MV-4-11 (cell line): Measurements from ENCODE around the gene GPR25.
A peak's percentile ranks its signal among the peaks of the same experiment; 100 is the strongest.

Source experiments
- DNase-seq: peaks from one replicate; lab custom pipeline; 2025; lab: John Stamatoyannopoulos, UW

Gene GPR25

DNA sequence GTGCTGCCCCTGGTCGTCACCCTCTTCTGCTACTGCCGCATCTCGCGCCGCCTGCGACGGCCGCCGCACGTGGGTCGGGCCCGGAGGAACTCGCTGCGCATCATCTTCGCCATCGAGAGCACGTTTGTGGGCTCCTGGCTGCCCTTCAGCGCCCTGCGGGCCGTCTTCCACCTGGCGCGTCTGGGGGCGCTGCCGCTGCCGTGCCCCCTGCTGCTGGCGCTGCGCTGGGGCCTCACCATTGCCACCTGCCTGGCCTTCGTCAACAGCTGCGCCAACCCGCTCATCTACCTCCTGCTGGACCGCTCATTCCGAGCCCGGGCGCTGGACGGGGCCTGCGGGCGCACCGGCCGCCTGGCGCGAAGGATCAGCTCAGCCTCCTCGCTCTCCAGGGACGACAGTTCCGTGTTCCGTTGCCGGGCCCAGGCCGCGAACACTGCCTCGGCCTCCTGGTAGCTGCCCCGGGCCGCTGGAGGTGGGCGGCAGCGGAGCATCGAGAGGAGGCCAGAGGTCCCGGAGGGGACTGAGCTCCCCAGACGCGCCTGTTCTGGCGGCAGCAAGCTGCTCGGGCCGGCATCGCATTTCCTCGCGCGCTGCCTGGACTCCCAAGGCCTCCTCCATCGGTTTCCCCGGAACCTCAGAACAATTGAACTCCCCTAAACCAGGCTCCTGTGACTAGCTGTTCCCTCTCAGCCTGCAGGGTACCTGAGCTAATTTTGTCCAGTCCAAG is 1.1 kb downstream of the GPR25 start:
- DNase-seq: no peak

DNA sequence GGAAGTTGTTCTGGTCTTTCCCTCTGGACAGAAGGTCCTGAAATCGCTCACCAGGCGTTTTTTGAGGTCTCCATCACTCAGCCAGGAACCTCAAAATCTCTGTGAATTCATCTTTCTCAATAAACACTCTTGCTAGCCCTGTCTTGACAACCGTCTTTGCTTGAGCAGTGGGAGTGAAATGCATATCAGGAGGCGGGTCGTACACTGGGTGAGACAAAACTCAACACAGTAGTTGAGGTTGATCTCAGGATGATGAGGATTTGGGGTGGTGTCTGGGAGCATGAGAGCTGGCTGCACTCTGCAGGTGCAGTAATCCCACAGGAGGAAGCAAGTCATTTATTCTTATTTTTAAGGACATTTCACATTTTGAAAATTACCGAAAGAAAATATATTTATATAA is 1.9 kb downstream of the GPR25 start:
- no peak for DNase-seq

DNA sequence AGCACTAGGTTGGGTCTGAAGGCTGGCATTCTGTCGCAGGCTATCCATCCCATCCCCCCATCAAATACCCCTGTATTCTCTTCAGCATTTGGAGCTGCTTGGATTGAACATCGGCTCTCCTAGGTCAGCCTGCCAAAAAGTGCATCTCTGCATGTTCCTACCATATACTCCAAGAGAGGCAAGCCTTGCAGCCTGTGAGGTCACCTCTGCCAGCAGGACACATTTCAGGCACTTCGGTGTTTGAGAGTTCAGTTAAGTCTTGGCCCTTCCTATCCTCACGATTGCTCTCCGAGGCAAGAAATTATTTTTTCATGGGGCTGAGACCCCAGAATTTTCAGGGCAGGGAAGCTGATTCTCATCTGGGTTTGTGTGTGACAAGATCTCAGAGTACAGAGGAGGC is 2.6 kb downstream of the GPR25 start:
- no peak for DNase-seq

- DNase-seq: no peak
Observed at GRCh38 chr1:200877010-200877409, 4.2 kb downstream of the GPR25 start.

GRCh38 chr1:200877839-200878551 is 5.2 kb downstream of the GPR25 start:
- no peak for DNase-seq

GRCh38 chr1:200880212-200880611 is 7.4 kb downstream of the GPR25 start:
- DNase-seq: peak; percentile 45

- DNase-seq: no peak
Observed at GRCh38 chr1:200883118-200883517, 10.3 kb downstream of the GPR25 start.

DNA sequence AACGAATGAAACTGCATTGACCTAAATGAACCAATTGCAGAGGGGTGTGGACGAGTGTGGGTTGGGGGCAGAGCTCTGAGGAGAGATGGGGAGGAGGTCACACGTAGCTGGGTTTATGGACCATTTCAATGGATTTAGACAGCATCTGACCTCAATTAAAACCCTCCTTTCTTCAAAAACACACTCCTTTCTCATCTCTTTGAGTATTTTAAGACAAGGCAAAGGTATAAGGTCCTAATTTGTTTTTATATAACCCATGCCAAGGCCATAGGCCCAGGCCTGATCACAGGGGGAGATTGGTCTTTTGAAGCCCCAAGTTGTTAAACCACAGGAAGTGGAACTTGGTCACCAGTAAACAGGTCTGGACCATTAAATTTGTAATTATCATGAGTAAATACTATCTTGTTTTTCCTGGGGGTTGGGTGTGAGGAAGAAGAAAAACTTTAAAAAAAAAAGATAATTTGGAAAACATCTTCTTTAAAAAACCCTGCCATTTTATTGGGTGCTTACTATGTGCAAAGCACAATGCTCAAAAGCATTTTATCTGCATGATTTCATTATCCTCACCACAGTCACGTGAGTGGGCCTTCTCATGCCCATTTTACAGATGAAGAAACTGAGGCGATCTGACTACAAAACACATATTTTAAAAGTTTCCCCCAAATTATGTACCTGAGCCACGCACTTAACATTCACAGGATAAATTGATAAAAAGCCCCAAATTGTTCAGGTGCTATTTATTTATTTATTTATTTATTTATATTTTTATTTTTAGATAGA is 13.0 kb downstream of the GPR25 start:
- no peak for DNase-seq

GRCh38 chr1:200886594-200886993 is 13.8 kb downstream of the GPR25 start:
- no peak for DNase-seq

DNA sequence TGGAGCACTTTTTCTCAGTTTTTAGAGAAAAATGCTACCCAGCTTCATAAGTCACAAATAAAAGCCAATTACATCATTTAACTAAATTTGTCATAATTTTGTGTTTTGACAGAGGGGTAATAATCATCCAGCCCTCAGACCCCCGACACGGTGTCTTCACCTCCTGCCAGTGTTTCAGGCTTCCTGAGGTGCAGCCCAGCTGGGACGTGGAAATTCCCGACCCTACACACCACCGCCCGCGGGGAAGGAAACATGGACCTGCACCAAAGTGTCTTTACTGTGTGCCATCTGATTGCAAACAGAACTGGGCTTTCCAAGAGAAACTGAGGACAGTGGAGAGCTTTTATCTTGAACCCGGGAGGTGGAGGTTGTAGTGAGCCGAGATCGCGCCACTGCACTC is 14.3 kb downstream of the GPR25 start:
- no peak for DNase-seq

- no peak for DNase-seq
Observed at GRCh38 chr1:200887772-200888348, 15.1 kb downstream of the GPR25 start.

DNA sequence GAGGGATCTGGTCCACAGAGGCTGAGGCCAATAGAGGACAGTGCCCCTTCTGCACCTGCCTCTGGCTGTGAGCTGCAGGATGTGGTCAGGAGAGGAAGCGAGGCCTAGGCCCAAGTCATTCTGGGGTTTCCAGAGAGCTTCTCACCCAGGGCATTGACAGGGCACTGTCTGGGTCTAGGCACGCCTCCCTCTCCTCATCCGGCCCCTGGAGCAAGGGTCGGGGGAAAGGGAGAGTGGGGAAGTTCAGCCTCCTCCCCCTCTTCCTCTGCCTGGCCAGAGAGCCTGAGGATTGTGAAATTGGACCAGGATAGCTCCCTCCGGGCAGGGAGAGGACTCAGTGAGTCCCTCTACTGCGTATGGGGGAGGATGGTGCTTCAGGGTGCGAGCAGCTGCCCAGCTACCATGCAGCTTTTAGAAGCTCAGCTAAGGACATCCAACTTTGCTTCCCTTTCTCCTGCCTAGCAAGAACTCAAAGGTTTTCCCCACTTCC is 15.6 kb downstream of the GPR25 start:
- DNase-seq: peak; percentile 98

DNA sequence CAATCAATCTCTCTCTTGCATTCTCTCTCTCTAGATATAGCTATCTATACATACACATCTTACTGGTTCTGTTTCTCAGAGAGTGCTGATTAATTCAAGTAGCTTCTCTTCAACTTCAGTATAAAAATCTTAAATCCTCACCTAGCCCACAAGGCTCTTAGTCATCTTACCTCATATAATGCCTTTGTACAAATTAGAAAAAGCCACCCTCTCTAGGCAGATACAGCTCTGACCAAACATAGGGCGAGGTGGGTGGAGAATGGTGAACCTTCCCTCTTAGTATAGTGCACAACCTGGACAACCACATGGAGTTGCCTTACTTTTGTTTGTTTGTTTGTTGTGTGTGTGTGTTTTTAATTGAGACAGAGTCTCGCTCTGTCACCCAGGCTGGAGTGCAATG is 16.8 kb downstream of the GPR25 start:
- peak; percentile 38 for DNase-seq

- DNase-seq: no peak
Observed at GRCh38 chr1:200890027-200890426, 17.2 kb downstream of the GPR25 start.

DNA sequence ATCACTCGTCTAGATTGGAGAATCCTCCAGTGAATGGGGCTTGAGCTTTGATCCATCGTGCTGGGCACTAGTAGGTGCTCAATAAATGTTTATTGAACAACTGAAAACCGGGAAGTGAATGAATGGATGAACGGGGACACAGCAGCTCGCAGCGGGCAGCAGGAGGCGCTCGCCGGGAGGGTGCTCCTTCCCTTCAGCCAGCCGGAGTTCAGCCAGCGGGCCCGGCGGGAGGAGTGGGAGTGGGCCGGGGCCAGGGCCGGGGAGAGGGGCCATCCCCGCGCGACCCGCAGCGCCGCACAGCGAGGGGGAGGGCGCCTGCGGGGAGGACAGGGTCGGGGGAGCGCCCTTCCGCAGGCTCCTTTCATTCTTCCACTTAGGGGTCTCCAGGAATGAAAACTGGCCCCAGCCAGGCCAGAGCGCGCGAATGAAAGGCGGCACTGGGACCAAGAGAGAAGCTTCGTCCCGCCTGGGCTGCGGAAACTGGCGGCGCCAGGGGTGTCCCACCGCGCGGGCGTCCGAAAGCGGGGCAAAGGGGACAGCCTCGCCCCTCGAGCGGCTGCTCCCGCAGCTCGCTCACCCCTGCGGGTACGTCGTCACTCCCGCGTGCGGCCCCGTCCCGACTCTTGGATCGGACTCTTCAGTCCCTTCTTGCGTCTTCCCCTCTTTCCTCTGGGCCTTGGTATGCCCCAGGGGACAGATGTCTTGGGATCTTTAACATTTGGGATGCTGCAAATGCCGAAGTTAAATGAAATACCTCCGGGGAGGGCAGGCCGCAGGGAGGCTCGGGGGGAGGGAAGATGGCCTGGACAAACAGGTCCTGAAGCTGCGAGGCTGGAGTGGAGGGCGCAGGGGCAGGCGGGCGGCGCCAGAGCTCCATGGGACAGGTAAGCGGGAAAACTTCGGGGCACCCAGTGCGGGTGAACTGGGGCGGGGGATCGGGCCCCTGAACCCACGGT is 18.3 kb downstream of the GPR25 start:
- DNase-seq: peak; percentile 59

DNA sequence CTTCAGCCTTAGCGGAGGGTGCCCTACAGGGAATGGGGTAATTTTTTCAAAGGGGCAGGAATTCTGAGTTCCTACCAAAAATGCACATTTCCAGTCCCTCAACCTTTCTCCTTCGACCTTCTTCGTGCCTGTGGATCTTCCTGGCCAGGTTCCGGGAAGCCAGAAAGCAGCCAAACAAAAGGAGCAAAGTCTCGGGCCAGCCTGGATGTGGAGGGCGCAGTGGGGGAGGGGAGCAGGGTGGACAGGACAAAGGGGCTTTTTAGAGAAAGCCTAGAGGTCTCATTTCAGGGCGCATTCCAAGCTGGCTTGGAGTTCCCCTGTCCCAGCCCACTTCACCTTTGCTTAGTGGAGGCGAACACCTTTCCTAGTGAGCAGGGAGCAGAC is 19.0 kb downstream of the GPR25 start:
- no peak for DNase-seq

- no peak for DNase-seq
Observed at GRCh38 chr1:200892546-200892945, 19.8 kb downstream of the GPR25 start.

DNA sequence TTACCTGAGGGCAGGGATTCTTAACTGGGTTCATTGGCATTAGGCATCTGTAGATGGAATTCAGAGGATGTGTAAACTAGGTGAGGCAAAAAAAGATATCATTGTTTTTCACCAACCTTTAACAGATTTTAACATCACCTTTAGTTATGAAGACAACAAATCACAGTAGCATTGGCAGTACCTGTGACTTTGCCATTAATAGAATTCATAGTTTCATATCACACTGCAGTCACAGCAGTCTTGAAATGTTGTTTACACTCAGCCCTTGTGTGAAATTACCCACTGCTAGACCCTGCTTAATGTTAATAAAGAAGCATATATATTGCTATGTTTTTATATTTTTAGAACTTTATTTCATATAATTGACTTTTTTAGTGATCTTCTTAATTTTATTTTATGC is 20.2 kb downstream of the GPR25 start:
- DNase-seq: no peak

DNA sequence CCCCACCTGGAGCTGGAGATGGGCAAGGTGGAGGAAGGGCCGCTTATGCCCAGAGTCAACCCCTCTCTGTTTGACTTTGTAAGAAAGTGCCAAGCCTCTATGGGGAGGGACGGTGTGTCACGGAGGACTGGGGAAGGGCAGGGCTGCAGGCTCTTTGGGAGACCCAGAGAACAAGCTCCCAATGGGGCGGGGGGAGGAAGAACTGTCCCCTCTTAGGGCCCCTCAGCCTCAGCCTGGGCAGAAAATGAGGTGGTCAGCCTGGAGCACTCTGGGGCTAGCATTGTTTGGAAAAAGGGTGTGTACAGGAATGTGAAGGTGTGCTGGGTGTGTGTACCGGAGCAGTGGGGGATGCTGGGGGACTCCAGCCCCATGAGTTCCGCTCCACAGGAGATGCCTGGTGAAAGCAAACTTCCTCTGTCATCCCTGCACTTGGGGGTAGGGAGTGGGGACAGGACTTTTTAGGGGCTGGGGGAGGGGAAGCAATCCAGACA is 20.7 kb downstream of the GPR25 start:
- no peak for DNase-seq

DNA sequence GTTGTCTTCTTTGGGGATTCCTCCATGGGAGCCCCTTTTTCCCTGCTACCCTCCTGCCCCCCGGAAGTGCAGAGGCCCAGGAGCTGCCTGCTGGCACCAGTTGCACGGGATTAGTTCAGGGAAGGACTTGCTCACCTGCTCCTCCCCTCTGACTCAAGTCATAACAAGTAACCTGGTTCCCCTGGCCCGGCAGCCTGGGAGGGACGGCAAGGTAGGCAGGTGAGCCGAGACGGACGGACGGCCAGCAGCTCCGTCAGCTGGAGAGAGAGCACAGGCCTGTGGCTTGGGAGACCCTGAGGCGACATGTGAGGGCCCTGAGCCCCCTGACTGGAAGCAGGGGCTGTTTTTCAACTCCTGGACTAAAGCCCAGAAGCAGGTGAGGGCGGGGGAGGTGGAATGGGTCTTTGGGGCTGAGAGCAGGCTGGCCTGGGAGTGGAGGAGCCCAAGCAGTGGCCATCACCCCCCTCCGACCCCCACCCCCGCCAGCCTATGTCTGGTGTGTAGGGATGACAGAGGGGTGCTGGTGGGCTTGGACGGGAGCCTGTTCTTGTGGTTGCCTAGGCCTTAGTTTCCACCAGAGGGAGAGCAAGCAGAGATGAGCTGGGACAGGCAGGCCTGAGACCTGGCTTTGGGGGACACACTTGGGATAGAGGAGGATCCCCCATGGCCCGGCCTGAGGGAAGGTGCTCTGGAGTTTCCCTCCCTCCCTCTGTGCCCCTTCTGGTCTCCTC is 22.1 kb downstream of the GPR25 start, which contains the start of gene INAVA:
TSS of gene INAVA (plus strand) at position 189 of the 731 bp plus-strand sequence. CDS start 3,501 bp downstream, outside the sequence.
- no peak for DNase-seq
